Muscle layer of colon (tissue), 2 donors: ENCODE data around the gene SYTL3.
"Not testable (repeated sequence)": the region's sequence is repeated elsewhere in the genome, so short reads cannot be mapped to it uniquely, and the experiment has no call there.

ENCODE experiments used
- H3K27ac ChIP-seq: one replicate; pipeline ENCODE4 v1.7.0; 2013; ENCODE audit warnings: low read depth, mild to moderate bottlenecking, low read length, moderate library complexity
- H3K27me3 ChIP-seq, 2 donors: one replicate each; pipeline ENCODE4 v1.7.0; 2013; ENCODE audit warnings: low read length in 2 of 2, mild to moderate bottlenecking in 2 of 2; ENCODE audit not compliant: insufficient read depth in 2 of 2, control insufficient read depth in 1 of 2
- H3K36me3 ChIP-seq: one replicate; pipeline ENCODE4 v1.7.0; 2013; ENCODE audit warnings: mild to moderate bottlenecking, low read length; ENCODE audit not compliant: insufficient read depth
- H3K4me1 ChIP-seq: one replicate; pipeline ENCODE4 v1.7.0; 2013; ENCODE audit warnings: mild to moderate bottlenecking, low read length; ENCODE audit not compliant: insufficient read depth
- H3K4me3 ChIP-seq, 2 donors: one replicate each; pipeline ENCODE4 v1.7.0; 2013; ENCODE audit warnings: low read length in 2 of 2, low read depth in 1 of 2, mild to moderate bottlenecking in 1 of 2, moderate library complexity in 1 of 2
- H3K9ac ChIP-seq: one replicate; pipeline ENCODE4 v1.7.0; 2013; ENCODE audit warnings: low read length
- H3K9me3 ChIP-seq: one replicate; pipeline ENCODE4 v1.7.0; 2013; ENCODE audit warnings: mild to moderate bottlenecking, low read length
- donor health status: abdominal sarcoma.
- donor health status: Adenocarcinoma of cecum.

The SYTL3 gene

DNA sequence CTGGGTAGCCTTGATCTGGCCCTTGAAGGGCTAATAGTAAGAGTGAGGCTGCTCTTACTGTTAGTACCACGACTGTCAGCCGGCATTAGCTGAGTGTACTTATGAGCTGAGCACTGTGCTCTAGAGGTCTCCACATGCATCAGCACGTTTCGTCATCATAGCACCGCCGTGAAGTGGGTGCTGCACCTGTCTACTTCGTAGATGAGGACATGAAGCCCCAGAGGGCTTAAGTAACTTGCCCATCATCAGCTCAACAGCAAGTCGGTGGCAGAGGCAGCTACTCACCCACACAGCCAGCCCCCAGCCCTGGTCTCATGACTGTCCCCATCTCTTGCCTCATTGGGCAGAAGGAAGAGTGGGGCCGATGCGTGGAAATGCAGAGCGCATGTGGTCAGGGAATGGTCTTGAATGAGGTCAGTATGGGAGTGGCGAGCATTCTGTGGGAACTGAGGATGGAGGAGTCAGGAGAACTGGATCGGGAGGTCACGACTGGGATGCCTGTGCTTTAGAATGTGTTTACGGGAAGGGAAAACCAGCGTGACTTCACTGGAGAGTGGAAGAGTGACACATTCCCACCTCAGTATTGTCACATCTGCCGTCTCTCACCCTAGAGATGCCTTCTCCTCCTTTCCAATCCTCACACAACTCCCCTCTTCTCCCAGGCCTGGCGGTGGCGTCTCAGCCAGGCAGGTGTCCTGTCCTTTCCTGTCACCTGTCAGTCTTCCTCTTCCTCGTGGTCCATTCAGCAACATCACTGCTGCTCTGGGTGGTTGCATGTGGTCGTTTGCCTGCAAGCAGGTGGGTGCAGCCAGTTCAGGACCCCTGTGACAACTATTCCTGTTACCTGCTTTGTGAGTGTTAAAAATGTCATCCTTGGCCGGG lies 6.0 kb downstream of the SYTL3 start:
- Histone ChIP-seq H3K27ac (no peak overlapping the region), H3K27me3 (no peaks in the 10 kb centered on the region), H3K9me3 (no peaks in the 10 kb centered on the region), H3K36me3 (no peaks in the 10 kb centered on the region), H3K4me3 (no peak overlapping the region), H3K9ac (no peak overlapping the region), H3K4me1 (peaks cover 18% of the 10 kb centered on the region)

DNA sequence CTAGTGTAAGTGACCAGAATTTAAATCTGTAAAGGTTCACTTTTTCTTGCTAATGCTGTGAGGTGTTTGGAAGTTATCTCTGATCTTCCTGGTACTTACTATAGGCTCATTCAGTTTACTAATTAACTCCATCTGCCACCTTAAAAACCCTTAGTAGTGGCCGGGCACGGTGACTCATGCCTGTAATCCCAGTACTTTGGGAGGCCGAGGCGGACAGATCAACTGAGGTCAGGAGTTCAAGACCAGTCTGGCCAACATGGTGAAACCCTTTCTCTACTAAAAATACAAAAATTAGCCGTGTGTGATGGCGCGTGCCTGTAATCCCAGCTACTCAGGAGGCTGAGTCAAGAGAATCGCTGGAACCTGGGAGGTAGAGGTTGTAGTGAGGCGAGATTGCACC lies 7.1 kb downstream of the SYTL3 start:
- H3K27ac ChIP-seq, H3K9me3 ChIP-seq, H3K9ac ChIP-seq, H3K27me3 ChIP-seq, H3K36me3 ChIP-seq, H3K4me3 ChIP-seq: not testable (repeated sequence)
- peaks cover 18% of the 10 kb centered on the region for H3K4me1 ChIP-seq

DNA sequence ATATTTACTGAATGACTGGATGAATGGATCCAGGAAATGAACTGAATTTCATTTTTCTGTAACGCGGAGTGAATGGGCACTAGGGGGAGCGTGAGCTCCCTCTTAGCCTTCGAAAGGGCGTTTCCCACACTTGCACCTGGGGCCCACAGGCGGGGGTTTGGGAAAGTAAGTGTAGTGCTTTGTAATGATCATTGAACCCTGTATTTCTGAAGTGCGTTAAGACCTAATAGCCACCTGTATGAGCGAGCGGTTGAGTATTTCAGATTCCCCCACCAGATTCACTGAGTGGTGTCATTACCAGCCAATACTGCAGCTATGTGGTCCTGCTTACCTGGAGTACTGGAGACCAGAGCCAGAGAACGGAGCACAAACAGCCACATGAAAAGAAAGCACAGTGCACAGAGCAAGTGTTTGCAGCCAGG lies 10.5 kb downstream of the SYTL3 start:
- H3K4me1 ChIP-seq, result peaks cover 2% of the 10 kb centered on the region
- no peaks in the 10 kb centered on the region for H3K27me3 ChIP-seq
- no peak overlapping the region for H3K27ac ChIP-seq
- no peak overlapping the region for H3K9ac ChIP-seq
- H3K4me3 ChIP-seq, result no peak overlapping the region
- H3K36me3 ChIP-seq, result no peaks in the 10 kb centered on the region
- no peaks in the 10 kb centered on the region for H3K9me3 ChIP-seq

DNA sequence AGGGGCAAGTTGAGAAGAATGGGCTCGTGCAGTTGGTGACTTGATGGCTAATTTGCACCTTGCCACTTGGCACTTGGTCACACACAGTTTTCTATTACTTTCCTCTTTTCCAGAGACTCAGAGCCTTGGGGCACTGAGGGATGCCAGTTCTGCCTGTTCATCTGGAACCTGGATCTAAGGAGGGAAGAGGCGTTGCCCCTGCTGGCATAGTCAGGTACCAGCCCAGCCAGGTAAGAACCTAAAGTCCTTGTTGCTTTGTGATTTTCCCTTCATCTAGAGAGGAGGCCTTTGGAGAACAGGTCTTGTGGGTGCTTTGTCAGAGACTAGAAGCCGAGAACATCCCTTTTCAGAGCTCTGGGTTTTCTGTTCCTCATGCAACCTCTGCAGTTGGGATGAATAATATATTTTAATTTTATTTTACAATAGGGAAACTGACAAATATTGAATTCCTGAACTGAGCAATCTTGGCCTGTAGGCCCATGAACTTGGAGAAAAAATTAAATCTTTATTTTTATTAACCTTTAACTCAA lies 11.4 kb downstream of the SYTL3 start:
- Histone ChIP-seq H3K27ac (no peak overlapping the region), H3K9me3 (no peaks in the 10 kb centered on the region), H3K9ac (no peak overlapping the region), H3K4me3 (no peak overlapping the region), H3K36me3 (no peaks in the 10 kb centered on the region), H3K4me1 (no peaks in the 10 kb centered on the region), H3K27me3 (no peaks in the 10 kb centered on the region)

DNA sequence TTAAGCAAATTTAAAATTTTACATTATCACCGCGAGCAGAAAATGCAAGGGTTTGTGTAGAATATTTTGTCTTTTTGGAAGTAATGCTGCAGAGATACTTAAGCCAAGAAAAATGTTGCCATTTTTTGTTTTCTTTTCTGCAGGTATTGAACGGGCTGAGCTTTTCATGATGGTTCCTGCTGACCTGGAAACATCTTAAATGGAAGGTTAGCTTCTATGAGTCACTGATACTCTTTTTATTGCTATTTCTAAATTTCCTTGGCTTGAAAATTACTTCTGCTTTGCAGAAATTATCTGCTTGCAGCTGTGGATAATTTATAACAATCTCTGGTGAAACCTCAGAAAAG lies 12.7 kb downstream of the SYTL3 start:
- H3K9me3 ChIP-seq, result no peaks in the 10 kb centered on the region
- no peak overlapping the region for H3K9ac ChIP-seq
- H3K27me3 ChIP-seq, result no peaks in the 10 kb centered on the region
- H3K27ac ChIP-seq, result no peak overlapping the region
- H3K36me3 ChIP-seq, result no peaks in the 10 kb centered on the region
- peak overlapping the region in 1 of 2 donors; percentile 39 for H3K4me3 ChIP-seq
- peaks cover 2% of the 10 kb centered on the region for H3K4me1 ChIP-seq

DNA sequence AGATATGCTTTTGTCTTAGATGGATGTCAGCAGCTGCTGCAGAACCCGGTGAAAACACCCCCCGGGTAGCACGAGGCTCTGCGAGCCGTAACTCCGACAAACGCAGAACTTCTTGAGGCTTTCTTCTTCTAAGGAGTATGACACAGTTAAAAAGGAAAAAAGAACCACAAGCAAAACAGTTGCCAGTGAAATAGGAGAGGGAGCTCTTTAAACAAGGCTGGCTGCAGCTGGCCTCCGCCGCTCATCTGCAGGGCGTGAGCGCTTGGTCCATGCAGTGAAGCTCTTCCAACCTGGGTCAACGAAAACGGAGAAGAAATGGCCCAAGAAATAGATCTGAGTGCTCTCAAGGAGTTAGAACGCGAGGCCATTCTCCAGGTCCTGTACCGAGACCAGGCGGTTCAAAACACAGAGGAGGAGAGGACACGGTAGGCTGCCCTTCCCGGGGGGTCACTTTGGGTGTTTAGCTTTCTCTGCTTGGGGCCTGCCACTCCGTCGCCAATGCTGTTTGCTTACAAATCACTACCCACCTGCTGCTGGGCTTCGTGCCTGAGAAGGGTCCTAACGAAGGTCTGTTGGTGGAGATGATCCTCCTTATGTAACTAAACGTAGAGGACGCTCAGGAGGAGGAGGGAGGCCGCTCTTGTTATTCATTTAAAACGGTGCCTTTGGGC lies 13.2 kb downstream of the SYTL3 start:
- H3K4me1 ChIP-seq, result peaks cover 6% of the 10 kb centered on the region
- H3K4me3 ChIP-seq, result peak overlapping the region; percentile 10 to 39
- H3K9ac ChIP-seq, result no peak overlapping the region
- H3K9me3 ChIP-seq, result no peaks in the 10 kb centered on the region
- H3K36me3 ChIP-seq, result no peaks in the 10 kb centered on the region
- H3K27me3 ChIP-seq, result no peaks in the 10 kb centered on the region
- H3K27ac ChIP-seq, result peak overlapping the region; percentile 70

DNA sequence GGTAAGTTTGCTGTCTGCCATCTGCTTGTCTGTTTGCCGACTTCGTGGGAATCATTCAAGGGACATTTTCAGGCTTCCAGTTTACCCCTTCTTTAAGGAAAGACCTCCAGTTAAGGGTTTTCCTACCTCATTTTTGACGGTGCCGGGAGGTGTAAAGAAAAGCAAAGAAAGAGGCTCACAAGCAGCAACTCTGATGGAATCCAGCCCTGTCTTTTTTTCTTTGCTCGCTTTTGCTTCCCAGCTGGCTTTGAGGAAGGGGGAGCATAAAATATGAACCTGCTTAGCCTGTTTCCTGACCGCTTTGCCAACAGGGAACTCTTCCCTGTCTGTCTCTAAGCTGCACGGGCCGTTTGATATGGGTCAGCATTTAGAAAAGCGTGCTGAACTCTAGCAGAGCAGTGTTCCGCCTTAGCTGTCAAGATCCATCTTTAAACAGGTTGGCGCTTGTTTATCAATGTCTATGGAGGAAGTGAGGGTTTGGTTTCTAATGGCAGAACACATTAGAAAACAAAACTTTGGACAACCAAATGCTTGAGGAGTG lies 13.8 kb downstream of the SYTL3 start:
- Histone ChIP-seq H3K27ac (peak overlapping the region; percentile 70), H3K4me1 (peaks cover 6% of the 10 kb centered on the region), H3K4me3 (peak overlapping the region; percentile 10 to 39)

DNA sequence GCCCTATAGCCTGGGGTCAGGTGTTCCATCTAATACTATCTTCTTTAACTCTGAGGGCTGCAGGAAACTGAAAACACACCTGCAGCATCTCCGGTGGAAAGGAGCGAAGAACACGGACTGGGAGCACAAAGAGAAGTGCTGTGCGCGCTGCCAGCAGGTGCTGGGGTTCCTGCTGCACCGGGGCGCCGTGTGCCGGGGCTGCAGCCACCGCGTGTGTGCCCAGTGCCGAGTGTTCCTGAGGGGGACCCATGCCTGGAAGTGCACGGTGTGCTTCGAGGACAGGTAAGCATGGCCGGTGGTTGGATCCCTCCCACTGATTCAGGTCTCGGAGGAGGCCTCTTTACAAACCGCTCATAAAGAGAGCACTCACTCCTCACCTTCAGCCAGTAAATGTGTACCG lies 15.5 kb downstream of the SYTL3 start:
- H3K9ac ChIP-seq, result no peak overlapping the region
- no peaks in the 10 kb centered on the region for H3K36me3 ChIP-seq
- H3K27ac ChIP-seq, result no peak overlapping the region
- H3K27me3 ChIP-seq, result no peaks in the 10 kb centered on the region
- no peaks in the 10 kb centered on the region for H3K9me3 ChIP-seq
- H3K4me3 ChIP-seq, result no peak overlapping the region
- peaks cover 6% of the 10 kb centered on the region for H3K4me1 ChIP-seq

More for the DNA sequence above, 13.8 kb downstream of the SYTL3 start:
- Histone ChIP-seq H3K27me3 (no peaks in the 10 kb centered on the region), H3K9me3 (no peaks in the 10 kb centered on the region), H3K9ac (no peak overlapping the region), H3K36me3 (no peaks in the 10 kb centered on the region)

DNA sequence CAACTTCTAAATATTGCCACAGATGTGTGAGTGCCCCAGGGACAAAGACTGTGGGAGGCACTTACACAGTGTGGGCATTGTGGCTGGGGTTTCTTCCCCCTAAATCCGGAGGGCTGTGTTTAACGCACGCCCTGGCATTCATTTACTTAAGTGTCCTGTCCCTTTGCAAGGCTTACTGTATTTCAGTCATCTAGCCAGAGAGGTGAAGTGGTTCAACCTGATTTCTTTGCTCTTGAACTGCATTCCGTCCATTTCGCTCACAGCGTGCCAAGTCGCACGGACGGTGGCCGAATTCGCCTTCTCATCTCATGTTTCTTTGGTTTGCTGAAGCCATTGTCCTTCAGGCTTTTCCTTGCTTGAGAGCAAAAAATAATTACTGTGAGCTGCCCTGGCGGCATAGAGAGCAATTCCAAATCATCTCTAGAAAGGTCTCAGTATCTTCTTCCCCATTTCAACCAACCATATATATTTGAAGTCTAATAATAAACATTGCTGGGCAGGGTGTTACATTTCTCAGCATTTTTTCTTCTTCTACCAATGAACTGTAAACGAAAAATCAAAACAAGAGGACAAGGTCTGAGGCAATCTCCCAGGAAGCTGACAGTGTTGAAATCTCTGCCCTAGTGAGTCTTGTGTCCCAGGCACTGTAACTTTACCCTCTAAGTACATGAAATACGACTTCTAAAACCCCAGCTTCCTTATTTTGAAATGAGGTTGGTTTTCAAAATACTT lies 16.9 kb downstream of the SYTL3 start:
- Histone ChIP-seq H3K4me1 (peaks cover 6% of the 10 kb centered on the region), H3K9me3 (no peaks in the 10 kb centered on the region), H3K9ac (no peak overlapping the region), H3K27me3 (no peaks in the 10 kb centered on the region), H3K4me3 (no peak overlapping the region), H3K36me3 (no peaks in the 10 kb centered on the region), H3K27ac (no peak overlapping the region)

DNA sequence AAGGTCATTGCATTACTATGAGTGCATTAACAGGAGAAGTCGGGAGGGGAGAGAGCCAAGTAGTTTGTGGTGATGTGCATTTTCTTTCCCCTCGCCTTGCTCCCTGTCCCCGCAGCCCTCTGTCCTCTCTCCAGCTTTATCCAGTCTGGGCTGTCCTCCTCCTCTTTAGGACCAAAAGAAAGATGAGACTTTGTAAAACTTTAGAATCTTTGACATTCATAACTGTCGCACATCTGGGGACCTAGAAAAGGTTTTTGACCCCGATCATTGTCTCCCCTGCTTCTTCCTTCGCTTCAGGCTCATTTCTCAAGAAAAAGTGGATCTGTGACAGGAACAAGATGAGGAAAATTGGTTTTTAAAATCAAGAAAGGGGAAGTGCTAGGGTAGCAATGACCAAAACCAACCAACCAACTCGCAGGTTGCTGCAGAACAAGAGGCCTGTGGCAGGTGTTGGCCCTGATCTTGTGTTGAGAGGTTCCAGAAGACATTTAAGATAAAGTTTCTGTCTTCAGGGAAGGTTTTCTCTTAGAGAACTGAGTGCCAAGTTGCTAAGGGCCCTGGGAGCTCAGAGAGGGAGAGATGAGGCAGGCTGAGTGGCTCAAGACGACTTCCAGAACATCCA lies 17.6 kb downstream of the SYTL3 start:
- no peak overlapping the region for H3K27ac ChIP-seq
- H3K27me3 ChIP-seq, result no peaks in the 10 kb centered on the region
- H3K4me1 ChIP-seq, result peaks cover 6% of the 10 kb centered on the region
- no peaks in the 10 kb centered on the region for H3K36me3 ChIP-seq
- H3K9ac ChIP-seq, result no peak overlapping the region
- H3K4me3 ChIP-seq, result no peak overlapping the region
- H3K9me3 ChIP-seq, result no peaks in the 10 kb centered on the region

DNA sequence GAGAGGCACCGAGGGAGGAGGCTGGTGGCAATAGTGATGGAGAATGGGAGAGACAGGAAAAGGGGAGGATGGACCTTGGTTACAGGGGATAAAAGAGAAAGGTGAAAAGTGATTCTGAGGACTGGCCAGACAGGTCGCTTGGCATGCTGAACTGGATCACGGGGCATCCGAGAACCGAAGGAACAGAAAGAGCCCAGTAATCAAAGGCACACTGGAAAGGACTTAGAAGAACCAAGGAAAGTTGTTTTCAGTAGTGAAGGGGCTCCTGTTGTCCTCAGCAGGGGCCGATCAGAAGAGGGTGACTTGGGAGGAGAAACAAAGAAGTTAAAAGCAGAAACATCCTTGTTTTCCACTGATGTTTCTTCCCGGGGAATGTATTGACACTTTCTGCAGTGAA lies 18.9 kb downstream of the SYTL3 start:
- Histone ChIP-seq H3K4me1 (peaks cover 6% of the 10 kb centered on the region), H3K9me3 (no peaks in the 10 kb centered on the region), H3K27me3 (no peaks in the 10 kb centered on the region), H3K36me3 (no peaks in the 10 kb centered on the region), H3K4me3 (no peak overlapping the region), H3K27ac (no peak overlapping the region), H3K9ac (no peak overlapping the region)
